Prostate gland (tissue), 2 donors: Measurements from ENCODE around the gene TNFRSF13B. TPM values are rescaled to one million over a fixed set of nuclear protein-coding genes. Genes with fewer than 3 reads are reported as not detected.

Experiments
- DNase-seq: peaks from one replicate; pipeline ENCODE4 v3.0.0-alpha.2; 2019; ENCODE audit warnings: low spot score
- H3K27ac ChIP-seq, 2 donors: fragments of 200-600 bp; sonication (generic); 2 replicates each; pipeline ENCODE4 v1.5.1; 2017 to 2019
- H3K27me3 ChIP-seq: fragments of 200-600 bp; sonication (generic); replicated peaks from 2 replicates; pipeline ENCODE4 v1.5.1; 2019; ENCODE audit not compliant: insufficient read depth
- H3K36me3 ChIP-seq, 2 donors: fragments of 200-600 bp; sonication (generic); 1 replicate in 1 of 2; 2 replicates in 1 of 2; pipeline versions ENCODE4 v1.5.1 to v1.8.1; 2017 to 2019
- H3K4me1 ChIP-seq: fragments of 200-600 bp; sonication (generic); replicated peaks from 2 replicates; pipeline ENCODE4 v1.5.1; 2019
- H3K4me3 ChIP-seq, 2 donors: fragments of 200-600 bp; sonication (generic); 2 replicates each; pipeline ENCODE4 v1.5.1; 2017 to 2019
- H3K9me3 ChIP-seq: fragments of 200-600 bp; sonication (generic); 2 replicates; pipeline ENCODE4 v1.5.1; 2017
- CTCF ChIP-seq, 4 experiments: fragments of 200-600 bp in 2 of 4; fragments of 450-650 bp in 2 of 4; sonication (generic) in 2 of 4; IDR thresholded peaks; 1 replicate in 3 of 4; 2 replicates in 1 of 4; pipeline ENCODE4 v1.5.1; 2016 to 2019; ENCODE audit warnings: antibody characterized with exemption in 4 of 4, mild to moderate bottlenecking in 2 of 4, moderate library complexity in 2 of 4
- POLR2A ChIP-seq: fragments of 450-650 bp; IDR thresholded peaks from one replicate; pipeline ENCODE4 v1.6.1; 2016; ENCODE audit warnings: antibody characterized with exemption, mild to moderate bottlenecking
- POLR2AphosphoS5 ChIP-seq: sonication (generic); formaldehyde crosslinking; IDR thresholded peaks from one replicate; pipeline ENCODE4 v1.6.1; 2017; ENCODE audit warnings: antibody characterized with exemption
- WGBS: methylation state at CpG from one replicate; pipeline ENCODE4 v1.1.5; 2018; 5-methylcytosine and 5-hydroxymethylcytosine counted together
- intact Hi-C: fragments of 100-400 bp; cut with DNase I; formaldehyde crosslinking; loops from one replicate; pipeline ENCODE4 v1.14.2; 2022
- total RNA-seq, 2 donors: library from RNA; depleted of rRNA; stranded (reverse); fragments of >200 nt; gene quantifications; one replicate each; pipeline ENCODE4 v1.1.0, GENCODE V29; 2016

The TNFRSF13B gene
- total RNA-seq, 2 donors from 2014 or later, result not detected

- no peak for TF ChIP-seq POLR2A
- Histone ChIP-seq H3K36me3 (no peaks in the 10 kb centered on the region), H3K4me3 (no peak overlapping the region), H3K4me1 (no peaks in the 10 kb centered on the region), H3K27me3 (no peaks in the 10 kb centered on the region), H3K27ac (no peak overlapping the region), H3K9me3 (no peaks in the 10 kb centered on the region)
- intact Hi-C loops, result no loop called here
- no peak for DNase-seq
- WGBS, result 83% methylated on average over 15 of the region's 15 CpGs
Measured at GRCh38 chr17:16941072-16942036, 30.6 kb downstream of the TNFRSF13B start.

- no peak for TF ChIP-seq POLR2A
- no peak for TF ChIP-seq POLR2AphosphoS5
- TF ChIP-seq CTCF (IDR thresholded peaks at IDR 0.05), result no peak
- 90% methylated on average over 18 of the region's 18 CpGs for WGBS
- Histone ChIP-seq H3K4me1 (no peaks in the 10 kb centered on the region), H3K4me3 (no peak overlapping the region), H3K9me3 (no peaks in the 10 kb centered on the region), H3K27me3 (no peaks in the 10 kb centered on the region), H3K36me3 (no peaks in the 10 kb centered on the region), H3K27ac (no peak overlapping the region)
- intact Hi-C loops, result no loop called here
- DNase-seq, result no peak
Measured at GRCh38 chr17:16940116-16940881, 31.6 kb downstream of the TNFRSF13B start.

DNA sequence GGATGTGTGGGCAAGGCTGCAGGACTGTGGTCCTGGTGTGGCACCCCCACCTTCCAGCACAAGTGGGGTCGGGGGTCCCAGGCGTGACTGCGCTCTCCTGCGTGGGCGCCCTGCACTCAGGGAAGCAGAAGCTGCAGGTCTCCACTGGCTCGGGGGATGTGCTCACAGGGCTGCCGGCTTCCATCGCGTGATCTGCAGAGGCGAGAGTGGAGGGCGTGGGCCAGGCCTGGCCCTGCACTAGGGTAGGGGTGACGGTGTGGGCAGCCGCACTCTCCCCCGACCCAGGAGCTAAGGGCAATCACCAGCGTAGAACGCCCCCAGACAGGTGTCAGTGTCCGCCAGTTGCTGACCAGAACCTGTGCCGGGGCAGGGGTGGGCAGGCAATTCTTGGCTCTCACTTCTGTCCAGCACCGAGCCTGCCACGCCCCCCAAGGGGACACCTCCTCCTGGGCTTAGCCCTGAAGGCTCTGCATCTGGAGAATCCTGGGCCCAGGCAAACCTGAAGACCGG is 32.3 kb downstream of the TNFRSF13B start:
- no peak for DNase-seq

DNA sequence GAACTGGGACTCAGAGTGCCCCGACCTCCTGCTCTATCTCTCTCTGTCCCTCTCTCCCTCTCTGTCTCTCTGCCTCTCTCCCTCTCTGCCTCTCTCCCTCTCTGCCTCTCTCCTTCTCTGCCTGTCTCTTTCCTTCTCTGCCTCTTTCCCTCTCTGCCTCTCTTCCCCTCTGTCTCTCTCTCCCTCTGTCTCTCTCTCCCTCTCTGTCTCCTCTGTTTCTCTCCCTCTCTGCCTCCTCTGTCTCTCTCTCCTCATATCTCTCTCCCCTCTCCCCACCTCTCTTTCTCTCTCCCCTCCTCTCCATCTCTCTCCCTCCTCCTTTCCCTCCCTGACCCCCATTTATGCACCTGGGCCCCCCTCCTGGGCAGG is 32.7 kb downstream of the TNFRSF13B start:
- intact Hi-C loops, result no loop called here
- Histone ChIP-seq H3K4me3 (no peak overlapping the region), H3K27me3 (no peaks in the 10 kb centered on the region), H3K4me1 (no peaks in the 10 kb centered on the region), H3K9me3 (no peaks in the 10 kb centered on the region), H3K27ac (no peak overlapping the region), H3K36me3 (no peaks in the 10 kb centered on the region)
- WGBS, result 32% methylated on average over 1 of the region's 1 CpG
- no peak for TF ChIP-seq POLR2A
- no peak for TF ChIP-seq POLR2AphosphoS5
- no peak for TF ChIP-seq CTCF (IDR thresholded peaks at IDR 0.05)
- no peak for DNase-seq

More for the DNA sequence above, 32.3 kb downstream of the TNFRSF13B start:
- H3K4me3 ChIP-seq, result no peak overlapping the region
- intact Hi-C loops, result no loop called here
- no peak for TF ChIP-seq POLR2AphosphoS5
- TF ChIP-seq CTCF (IDR thresholded peaks at IDR 0.05), result no peak
- no peak for TF ChIP-seq POLR2A
- no peak overlapping the region for H3K27ac ChIP-seq
- no peaks in the 10 kb centered on the region for H3K4me1 ChIP-seq
- WGBS, result 80% methylated on average over 16 of the region's 21 CpGs
- no peaks in the 10 kb centered on the region for H3K27me3 ChIP-seq
- H3K36me3 ChIP-seq, result no peaks in the 10 kb centered on the region
- no peaks in the 10 kb centered on the region for H3K9me3 ChIP-seq

- 57% methylated on average over 12 of the region's 12 CpGs for WGBS
- intact Hi-C loops, result no loop called here
- no peak for DNase-seq
Measured at GRCh38 chr17:16938496-16939207, 33.3 kb downstream of the TNFRSF13B start.

More at GRCh38 chr17:16938496-16939207, 33.3 kb downstream of the TNFRSF13B start:
- no peaks in the 10 kb centered on the region for H3K4me1 ChIP-seq
- H3K9me3 ChIP-seq, result no peaks in the 10 kb centered on the region
- no peaks in the 10 kb centered on the region for H3K27me3 ChIP-seq
- no peak overlapping the region for H3K4me3 ChIP-seq
- TF ChIP-seq POLR2A, result no peak
- no peak for TF ChIP-seq POLR2AphosphoS5
- TF ChIP-seq CTCF (IDR thresholded peaks at IDR 0.05), result no peak
- no peaks in the 10 kb centered on the region for H3K36me3 ChIP-seq
- H3K27ac ChIP-seq, result no peak overlapping the region
